ENCODE results near the gene GJD4.

Gene GJD4

GRCh38 chr10:35559416-35559815 is 45.7 kb upstream of the GJD4 start:
- Histone ChIP-seq H3K36me3 (ENCODE audit: insufficient read depth, low read length) (no peaks in the 10 kb centered on the region), H3K9me2 (ENCODE audit: low read depth, low read length) (no peaks in the 10 kb centered on the region), H3K4me3 (ENCODE audit: low read depth, low read length, poor library complexity, severe bottlenecking) (no peak overlapping the region), H3K9ac (ENCODE audit: low read length) (no peak overlapping the region), H3K4me1 (ENCODE audit: insufficient read depth, low read length, severe bottlenecking) (peaks cover 13% of the 10 kb centered on the region), H2AFZ (ENCODE audit: low read length) (no peak overlapping the region), H3K4me2 (ENCODE audit: low read length) (no peak overlapping the region), H3K27me3 (ENCODE audit: insufficient read depth, low read length) (no peaks in the 10 kb centered on the region), H4K20me1 (ENCODE audit: insufficient read depth, low read length) (no peaks in the 10 kb centered on the region), H3F3A (ENCODE audit: insufficient read depth, low read length) (no peaks in the 10 kb centered on the region), H3K27ac (ENCODE audit: low read depth, low read length, poor library complexity, severe bottlenecking) (no peak overlapping the region), H3K79me2 (ENCODE audit: insufficient read depth, low read length) (no peaks in the 10 kb centered on the region), H3K9me3 (ENCODE audit: low read length) (no peaks in the 10 kb centered on the region)
- no peak for TF ChIP-seq EZH2 (IDR thresholded peaks at IDR 0.05; ENCODE audit: borderline replicate concordance, low read length)
- no peak for TF ChIP-seq CTCF (IDR thresholded peaks at IDR 0.05; ENCODE audit: low read length)

- Histone ChIP-seq H3K9ac (ENCODE audit: low read length) (no peak overlapping the region), H3K9me3 (ENCODE audit: low read length) (no peaks in the 10 kb centered on the region), H3K4me3 (ENCODE audit: low read depth, low read length, poor library complexity, severe bottlenecking) (no peak overlapping the region), H2AFZ (ENCODE audit: low read length) (no peak overlapping the region), H3K4me1 (ENCODE audit: insufficient read depth, low read length, severe bottlenecking) (peaks cover 12% of the 10 kb centered on the region), H4K20me1 (ENCODE audit: insufficient read depth, low read length) (no peaks in the 10 kb centered on the region), H3K27me3 (ENCODE audit: insufficient read depth, low read length) (no peaks in the 10 kb centered on the region), H3K79me2 (ENCODE audit: insufficient read depth, low read length) (no peaks in the 10 kb centered on the region), H3F3A (ENCODE audit: insufficient read depth, low read length) (no peaks in the 10 kb centered on the region), H3K4me2 (ENCODE audit: low read length) (no peak overlapping the region), H3K9me2 (ENCODE audit: low read depth, low read length) (no peaks in the 10 kb centered on the region), H3K27ac (ENCODE audit: low read depth, low read length, poor library complexity, severe bottlenecking) (no peak overlapping the region), H3K36me3 (ENCODE audit: insufficient read depth, low read length) (no peaks in the 10 kb centered on the region)
- TF ChIP-seq CTCF (IDR thresholded peaks at IDR 0.05; ENCODE audit: low read length), result no peak
- no peak for TF ChIP-seq EZH2 (IDR thresholded peaks at IDR 0.05; ENCODE audit: borderline replicate concordance, low read length)
Observed at GRCh38 chr10:35561715-35562114, 43.4 kb upstream of the GJD4 start.

GRCh38 chr10:35562427-35562826 is 42.7 kb upstream of the GJD4 start:
- no peaks in the 10 kb centered on the region for H3F3A ChIP-seq (ENCODE audit: insufficient read depth, low read length)
- no peaks in the 10 kb centered on the region for H3K79me2 ChIP-seq (ENCODE audit: insufficient read depth, low read length)
- no peaks in the 10 kb centered on the region for H3K36me3 ChIP-seq (ENCODE audit: insufficient read depth, low read length)
- peaks cover 12% of the 10 kb centered on the region for H3K4me1 ChIP-seq (ENCODE audit: insufficient read depth, low read length, severe bottlenecking)
- no peak overlapping the region for H3K4me2 ChIP-seq (ENCODE audit: low read length)
- H3K4me3 ChIP-seq (ENCODE audit: low read depth, low read length, poor library complexity, severe bottlenecking), result no peak overlapping the region
- no peaks in the 10 kb centered on the region for H3K27me3 ChIP-seq (ENCODE audit: insufficient read depth, low read length)
- H3K9me2 ChIP-seq (ENCODE audit: low read depth, low read length), result no peaks in the 10 kb centered on the region
- no peak overlapping the region for H2AFZ ChIP-seq (ENCODE audit: low read length)
- TF ChIP-seq CTCF (IDR thresholded peaks at IDR 0.05; ENCODE audit: low read length), result no peak
- no peak for TF ChIP-seq EZH2 (IDR thresholded peaks at IDR 0.05; ENCODE audit: borderline replicate concordance, low read length)
- H4K20me1 ChIP-seq (ENCODE audit: insufficient read depth, low read length), result no peaks in the 10 kb centered on the region
- no peak overlapping the region for H3K27ac ChIP-seq (ENCODE audit: low read depth, low read length, poor library complexity, severe bottlenecking)
- no peaks in the 10 kb centered on the region for H3K9me3 ChIP-seq (ENCODE audit: low read length)
- H3K9ac ChIP-seq (ENCODE audit: low read length), result no peak overlapping the region
